Common myeloid progenitor, CD34-positive (primary cell): Measurements from ENCODE around the gene TRIM41.

Source experiments
- CTCF ChIA-PET: fragments of 350-600 bp; sonication (Branson Sonifier 250); formaldehyde crosslinking; loops from one replicate; lab custom pipeline; 2021; ENCODE audit warnings: antibody characterized with exemption; lab: Charles Lee
- POLR2A ChIA-PET: fragments of 350-600 bp; sonication (Branson Sonifier 250); formaldehyde crosslinking; loops from one replicate; lab custom pipeline; 2021; ENCODE audit warnings: antibody characterized with exemption; lab: Charles Lee
- DNase-seq, 3 donors: peaks; one replicate each; pipeline versions ENCODE4 v3.0.0 to v3.0.0-alpha.2; 2013
- H3K27ac ChIP-seq, 2 experiments: 1 replicate in 1 of 2; 2 replicates in 1 of 2; pipeline ENCODE4 v1.7.0; 2013; ENCODE audit warnings: inconsistent platforms in 2 of 2, low read length in 2 of 2, mild to moderate bottlenecking in 2 of 2, low read depth in 1 of 2, moderate library complexity in 1 of 2; ENCODE audit not compliant: severe bottlenecking in 2 of 2, insufficient read depth in 1 of 2, poor library complexity in 1 of 2
- H3K27me3 ChIP-seq, 5 experiments: replicated peaks in 2 of 5; 1 replicate in 3 of 5; 2 replicates in 2 of 5; pipeline versions ENCODE4 v1.6.1 to v1.7.0; 2013; ENCODE audit warnings: low read length in 4 of 5, mild to moderate bottlenecking in 2 of 5, moderate library complexity in 2 of 5, inconsistent platforms in 1 of 5; ENCODE audit not compliant: insufficient read depth in 5 of 5, control insufficient read depth in 4 of 5
- H3K36me3 ChIP-seq, 4 experiments: 1 replicate in 2 of 4; 2 replicates in 2 of 4; pipeline versions ENCODE4 v1.6.1 to v1.7.0; 2013; ENCODE audit warnings: low read length in 3 of 4, control low read depth in 1 of 4, mild to moderate bottlenecking in 1 of 4; ENCODE audit not compliant: control insufficient read depth in 4 of 4, insufficient read depth in 4 of 4
- H3K4me1 ChIP-seq, 4 experiments: 1 replicate in 3 of 4; 2 replicates in 1 of 4; pipeline versions ENCODE4 v1.6.1 to v1.7.1; 2013; ENCODE audit warnings: low read length in 3 of 4, mild to moderate bottlenecking in 3 of 4, control low read depth in 1 of 4, inconsistent platforms in 1 of 4, moderate library complexity in 1 of 4; ENCODE audit not compliant: control insufficient read depth in 4 of 4, insufficient read depth in 4 of 4; ENCODE audit errors: control extremely low read depth in 1 of 4
- H3K4me3 ChIP-seq, 7 experiments: 1 replicate in 4 of 7; 2 replicates in 3 of 7; pipeline versions ENCODE4 v1.5.1 to v1.7.0; 2013; ENCODE audit warnings: mild to moderate bottlenecking in 7 of 7, low read length in 6 of 7, moderate library complexity in 6 of 7, inconsistent platforms in 2 of 7, low read depth in 2 of 7, control low read depth in 1 of 7; ENCODE audit not compliant: insufficient read depth in 4 of 7, control insufficient read depth in 1 of 7; ENCODE audit errors: extremely low read depth in 1 of 7
- H3K9me3 ChIP-seq, 5 experiments: 1 replicate in 4 of 5; 2 replicates in 1 of 5; pipeline versions ENCODE4 v1.6.1 to v1.7.1; 2013; ENCODE audit warnings: low read length in 4 of 5, mild to moderate bottlenecking in 2 of 5, inconsistent platforms in 1 of 5, low read depth in 1 of 5, moderate library complexity in 1 of 5; ENCODE audit not compliant: control insufficient read depth in 4 of 5, insufficient read depth in 2 of 5; ENCODE audit errors: control extremely low read depth in 1 of 5
- WGBS: methylation state at CpG from one replicate; pipeline ENCODE4 v1.1.5; 2013; ENCODE audit not compliant: insufficient coverage; 5-methylcytosine and 5-hydroxymethylcytosine counted together

TRIM41 gene

DNA sequence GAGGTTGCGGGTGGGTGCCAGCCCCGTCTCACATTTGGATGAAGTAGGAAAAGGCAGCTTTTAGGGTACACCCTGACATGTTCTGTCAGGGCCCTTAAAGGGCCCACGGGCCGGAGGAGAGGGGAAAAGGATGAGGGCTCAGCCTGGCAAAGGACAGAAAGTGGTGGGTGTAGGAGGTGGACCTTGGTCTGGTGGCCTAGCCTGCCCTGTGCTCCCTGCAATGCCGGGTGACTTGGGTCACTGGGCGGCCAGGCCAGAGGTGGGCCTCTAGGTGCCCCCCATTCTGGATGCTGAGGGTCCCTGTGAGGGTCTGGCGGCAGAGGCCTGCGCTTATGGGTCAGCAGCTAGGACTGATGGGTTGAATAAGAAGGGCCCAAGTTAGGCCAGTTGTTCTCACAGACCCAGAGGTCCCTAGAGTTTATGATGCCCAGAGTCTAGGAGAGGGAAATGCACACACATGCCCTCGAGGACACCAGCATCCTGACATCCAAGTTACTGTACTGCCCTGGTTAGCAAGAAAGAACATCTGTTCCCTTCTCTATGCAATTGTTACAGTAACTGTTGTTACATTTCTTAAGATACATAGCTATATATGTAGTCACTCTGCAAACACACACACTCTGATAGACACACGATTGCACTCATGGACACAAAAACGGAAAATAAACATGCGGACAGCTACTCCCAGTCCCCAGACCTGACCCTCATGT, 30.6 kb upstream of the TRIM41 start:
- WGBS = 61% methylated on average over 7 of the region's 12 CpGs
- DNase-seq = no peak
- ChIA-PET CTCF (interaction anchor here (0.9 to 9.9 kb wide), 5 partner anchors 8 to 48 kb away, joined by 3 to 105 read pairs (median 3); partner anchors contain the start of genes TRIM41 and TRIM7), POLR2A (interaction anchor here (1.0 to 1.2 kb wide), 4 partner anchors 11 to 52 kb away, joined by 3 to 10 read pairs (median 6); partner anchors contain the start of genes RACK1 and TRIM7)
- H3K27me3 ChIP-seq = peaks cover 0 to 2% (median 0%) of the 10 kb centered on the region in 5 experiments
- peak overlapping the region; percentile 15 to 75 for H3K27ac ChIP-seq
- H3K36me3 ChIP-seq = no peaks in the 10 kb centered on the region
- H3K4me3 ChIP-seq = peak overlapping the region; percentile 52 to 98 (median 90)
- H3K4me1 ChIP-seq = peaks cover 0 to 37% (median 26%) of the 10 kb centered on the region in 4 experiments
- H3K9me3 ChIP-seq = no peaks in the 10 kb centered on the region

DNA sequence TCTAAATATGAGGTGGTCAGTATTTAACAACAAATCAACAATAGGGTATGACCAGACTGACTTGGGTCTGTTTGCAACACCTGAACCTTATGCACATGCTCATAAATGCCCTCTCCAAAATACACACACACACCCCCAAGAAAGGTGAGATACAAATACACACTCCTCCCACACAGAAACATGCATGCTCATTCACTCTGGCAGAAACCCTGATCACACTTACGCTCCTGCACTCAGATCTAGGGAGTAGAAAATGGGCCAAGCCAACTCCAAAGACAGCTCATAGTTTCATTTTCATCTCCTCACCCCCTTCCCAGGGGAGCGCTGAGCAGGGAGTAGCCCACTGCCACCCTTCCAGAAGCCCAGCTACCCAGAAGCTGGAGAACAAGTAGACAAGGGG, 29.4 kb upstream of the TRIM41 start:
- POLR2A ChIA-PET = no interaction called here
- no peak overlapping the region for H3K27ac ChIP-seq
- CTCF ChIA-PET = interaction anchor here (2.3 to 9.9 kb wide), 2 partner anchors 9 to 12 kb away, joined by 9 to 105 read pairs; partner anchors contain the start of gene TRIM7
- peaks cover 0 to 37% (median 24%) of the 10 kb centered on the region in 4 experiments for H3K4me1 ChIP-seq
- H3K36me3 ChIP-seq = no peaks in the 10 kb centered on the region
- no peak overlapping the region for H3K4me3 ChIP-seq
- WGBS = 100% methylated on average over 1 of the region's 2 CpGs
- peaks cover 0 to 2% (median 0%) of the 10 kb centered on the region in 5 experiments for H3K27me3 ChIP-seq
- no peak for DNase-seq
- no peaks in the 10 kb centered on the region for H3K9me3 ChIP-seq

DNA sequence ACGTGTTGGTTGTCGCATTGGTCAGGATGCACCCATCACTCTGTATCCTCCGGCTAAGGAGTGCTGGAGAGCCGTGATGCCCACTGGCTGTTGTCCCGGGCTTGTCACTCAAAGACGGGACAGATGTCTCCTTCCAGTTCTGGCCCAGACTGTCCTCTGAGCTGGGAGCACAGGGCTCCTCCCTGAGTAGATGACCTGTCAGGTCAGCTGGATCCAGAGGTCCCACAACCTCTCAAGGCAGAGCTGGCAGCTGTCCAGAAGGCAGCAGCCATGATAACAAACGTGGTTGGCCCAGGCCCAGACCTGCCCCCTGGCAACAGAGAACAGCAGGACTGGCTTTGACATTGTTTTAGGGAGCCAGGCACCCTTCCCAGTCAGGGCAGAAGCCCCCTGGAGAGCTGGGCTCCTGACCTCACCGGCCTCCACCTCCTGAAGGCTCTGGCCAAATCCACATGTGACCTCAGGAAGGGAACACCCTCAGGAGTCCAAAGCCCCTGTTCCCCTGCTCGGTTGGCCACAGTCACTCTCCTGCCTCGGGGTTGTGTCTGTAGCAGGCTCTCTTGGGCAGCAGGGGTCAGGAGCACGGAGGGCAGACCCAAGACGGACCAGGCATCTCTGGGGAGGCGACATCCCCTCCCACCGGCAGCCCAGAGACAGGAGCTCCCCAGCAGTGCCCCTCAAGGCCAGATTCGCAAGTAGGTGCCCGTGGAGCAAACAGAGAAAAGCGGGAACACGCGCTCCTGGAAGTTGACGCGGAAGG, 28.4 kb upstream of the TRIM41 start:
- no peak for DNase-seq
- H3K9me3 ChIP-seq = no peaks in the 10 kb centered on the region
- no peak overlapping the region for H3K4me3 ChIP-seq
- no peaks in the 10 kb centered on the region for H3K36me3 ChIP-seq
- peaks cover 0 to 3% (median 0%) of the 10 kb centered on the region in 5 experiments for H3K27me3 ChIP-seq
- ChIA-PET CTCF (interaction anchor here (2.3 to 9.9 kb wide), 2 partner anchors 10 to 11 kb away, joined by 9 to 105 read pairs; partner anchors contain the start of gene TRIM7), POLR2A (interaction anchor here (0.6 kb wide), 1 partner anchor 12 kb away, joined by 4 read pairs; no protein-coding TSS in a partner anchor)
- WGBS = 87% methylated on average over 18 of the region's 21 CpGs
- peaks cover 0 to 29% (median 18%) of the 10 kb centered on the region in 4 experiments for H3K4me1 ChIP-seq
- no peak overlapping the region for H3K27ac ChIP-seq

DNA sequence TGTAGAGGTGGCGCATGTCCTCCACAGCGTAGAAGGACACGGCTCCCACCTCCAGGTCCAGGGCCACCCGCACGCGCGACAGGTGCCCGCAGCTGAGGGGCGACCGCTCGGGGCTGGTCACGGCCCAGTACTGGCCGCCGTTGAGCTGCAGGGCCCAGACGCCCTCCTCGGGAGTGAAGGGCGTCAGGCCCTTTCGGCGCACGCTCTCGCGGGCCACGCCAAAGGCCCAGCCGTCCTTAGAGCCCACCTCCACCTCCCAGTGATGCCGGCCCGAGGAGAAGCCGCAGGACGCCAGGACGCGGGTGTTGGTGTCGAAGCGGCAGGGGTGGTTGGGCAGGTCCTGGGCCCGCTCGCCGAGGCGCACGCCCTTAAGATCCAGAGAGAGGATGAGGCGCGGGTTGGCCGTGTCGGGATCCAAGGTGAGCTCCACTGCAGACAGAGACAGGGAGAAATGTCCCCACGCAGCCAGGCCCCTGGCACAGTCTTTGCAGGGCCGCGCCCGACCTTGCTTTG, 27.8 kb upstream of the TRIM41 start:
- H3K4me1 ChIP-seq = peaks cover 0 to 22% (median 12%) of the 10 kb centered on the region in 4 experiments
- no peak for DNase-seq
- CTCF ChIA-PET = interaction anchor here (9.9 kb wide), 1 partner anchor 11 kb away, joined by 105 read pairs; the partner anchor contains the start of gene TRIM7
- POLR2A ChIA-PET = no interaction called here
- 95% methylated on average over 38 of the region's 45 CpGs for WGBS
- H3K27me3 ChIP-seq = peaks cover 0 to 9% (median 0%) of the 10 kb centered on the region in 5 experiments
- H3K27ac ChIP-seq = no peak overlapping the region
- H3K9me3 ChIP-seq = no peaks in the 10 kb centered on the region
- H3K4me3 ChIP-seq = no peak overlapping the region
- H3K36me3 ChIP-seq = no peaks in the 10 kb centered on the region

DNA sequence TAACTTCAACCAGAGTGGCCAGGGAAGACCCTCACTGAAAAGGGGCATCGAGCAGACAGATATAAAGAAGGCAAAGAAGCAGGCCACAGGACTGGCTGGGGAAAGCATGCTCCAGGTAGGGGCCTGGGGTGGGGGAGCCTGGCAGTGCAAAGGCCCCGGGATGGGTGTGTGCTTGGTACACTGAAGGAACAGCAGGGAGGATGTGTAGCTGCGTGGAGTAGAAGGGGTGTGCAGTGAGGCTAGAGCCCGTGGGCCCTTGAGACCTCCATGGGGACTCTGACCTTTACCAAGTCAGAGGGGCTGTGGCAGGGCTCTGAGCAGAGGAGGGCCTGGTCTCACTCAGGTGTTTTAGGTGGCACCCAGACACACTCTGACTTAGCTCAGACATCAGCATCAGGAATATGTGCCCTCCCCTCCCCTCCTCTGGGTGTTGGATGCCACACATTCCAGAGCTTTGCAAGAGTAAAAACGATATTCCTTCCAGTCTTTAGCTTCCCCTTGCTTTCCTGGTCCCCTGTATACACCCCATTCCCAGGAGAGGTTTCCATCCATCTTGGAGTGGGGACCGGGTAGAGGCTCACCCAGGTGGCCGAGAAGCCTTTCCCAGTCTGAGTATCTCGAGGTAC, 25.6 kb upstream of the TRIM41 start:
- no peaks in the 10 kb centered on the region for H3K9me3 ChIP-seq
- H3K4me3 ChIP-seq = no peak overlapping the region
- peaks cover 0 to 18% (median 12%) of the 10 kb centered on the region in 5 experiments for H3K27me3 ChIP-seq
- no peak overlapping the region for H3K27ac ChIP-seq
- ChIA-PET CTCF (interaction anchor here (0.9 to 1.9 kb wide), 4 partner anchors 9 to 11 kb away, joined by 3 to 5 read pairs (median 4); no protein-coding TSS in a partner anchor), POLR2A (no interaction called here)
- H3K4me1 ChIP-seq = peaks cover 0 to 6% (median 3%) of the 10 kb centered on the region in 4 experiments
- H3K36me3 ChIP-seq = no peaks in the 10 kb centered on the region
- WGBS = 83% methylated on average over 5 of the region's 8 CpGs
- DNase-seq = no peak

DNA sequence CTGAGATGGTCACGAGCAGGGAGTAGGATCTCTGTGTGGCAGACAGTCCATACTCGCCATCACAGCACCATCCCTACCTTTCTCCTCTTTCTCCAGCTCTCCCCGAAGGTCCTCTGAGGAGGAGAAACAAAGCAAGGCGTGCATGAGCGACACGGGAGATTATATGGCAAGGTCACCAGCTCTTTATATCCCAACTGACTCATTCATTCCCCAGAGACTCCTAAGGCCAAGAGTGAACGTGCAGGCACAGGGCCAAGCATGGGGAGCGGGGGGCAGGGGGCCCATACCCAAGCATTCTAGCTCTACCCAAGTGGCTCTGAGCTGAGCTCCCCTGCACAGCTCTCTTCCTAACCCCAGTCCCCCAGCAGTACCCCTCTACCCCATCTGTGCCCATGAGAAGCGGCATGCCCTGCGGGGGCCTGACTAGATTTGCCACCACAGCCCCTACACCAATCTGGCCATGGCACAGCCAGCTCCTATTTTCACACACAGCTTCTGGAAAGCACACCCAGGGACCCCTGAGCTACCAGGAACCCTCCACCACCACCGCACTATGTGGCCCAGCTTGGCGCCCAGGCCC, 24.9 kb upstream of the TRIM41 start:
- Histone ChIP-seq H3K36me3 (no peaks in the 10 kb centered on the region), H3K27ac (no peak overlapping the region), H3K4me1 (peaks cover 0 to 1% (median 0%) of the 10 kb centered on the region in 4 experiments), H3K4me3 (no peak overlapping the region), H3K9me3 (no peaks in the 10 kb centered on the region), H3K27me3 (peaks cover 0 to 23% (median 15%) of the 10 kb centered on the region in 5 experiments)
- POLR2A ChIA-PET = no interaction called here
- CTCF ChIA-PET = interaction anchor here (0.9 to 1.9 kb wide), 3 partner anchors 10 to 11 kb away, joined by 3 to 5 read pairs (median 3); no protein-coding TSS in a partner anchor
- no peak for DNase-seq
- 89% methylated on average over 3 of the region's 12 CpGs for WGBS
